Gastroesophageal sphincter (tissue), 3 donors: Measurements from ENCODE around the gene SIT1.
"Not testable (repeated sequence)": the region's sequence is repeated elsewhere in the genome, so short reads cannot be mapped to it uniquely, and the experiment has no call there.

ENCODE experiments used
- EP300 ChIP-seq: sonication (generic); formaldehyde crosslinking; IDR thresholded peaks from one replicate; pipeline ENCODE4 v1.6.1; 2017; ENCODE audit warnings: antibody characterized with exemption, mild to moderate bottlenecking
- POLR2A ChIP-seq, 2 donors: fragments of 450-650 bp; IDR thresholded peaks; one replicate each; pipeline ENCODE4 v1.6.1; 2017; ENCODE audit warnings: antibody characterized with exemption in 2 of 2, mild to moderate bottlenecking in 2 of 2, moderate library complexity in 1 of 2
- POLR2AphosphoS5 ChIP-seq: sonication (generic); formaldehyde crosslinking; IDR thresholded peaks from one replicate; pipeline ENCODE4 v1.6.1; 2017; ENCODE audit warnings: antibody characterized with exemption
- TF ChIP-seq, protein P1 (sequence below), 4 experiments: fragments of 200-600 bp in 2 of 4; fragments of 450-650 bp in 2 of 4; sonication (generic) in 1 of 4; IDR thresholded peaks; one replicate each; pipeline ENCODE4 v1.5.1; 2017 to 2019; ENCODE audit warnings: antibody characterized with exemption in 4 of 4, mild to moderate bottlenecking in 2 of 4, moderate library complexity in 2 of 4

DNA sequence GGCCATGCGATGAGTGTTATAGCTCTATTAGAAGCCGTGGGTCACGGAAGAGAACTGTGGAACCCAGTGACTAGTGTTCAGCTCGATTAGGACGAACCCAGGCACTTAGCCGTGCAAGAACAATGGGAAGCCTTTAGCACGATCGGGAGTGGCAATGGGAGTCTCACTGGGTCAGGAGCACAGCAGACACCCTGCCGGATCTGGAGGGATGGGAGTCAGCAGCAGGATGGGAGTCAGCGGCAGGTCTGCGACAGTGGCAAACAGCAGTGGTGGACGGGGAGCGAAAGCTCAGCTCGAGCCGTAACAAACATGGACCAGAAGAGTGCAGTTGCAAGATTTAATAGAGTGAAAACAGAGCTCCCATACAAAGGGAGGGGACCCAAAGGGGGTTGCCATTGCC is 10.3 kb downstream of the SIT1 start:
- TF ChIP-seq, protein P1, sequence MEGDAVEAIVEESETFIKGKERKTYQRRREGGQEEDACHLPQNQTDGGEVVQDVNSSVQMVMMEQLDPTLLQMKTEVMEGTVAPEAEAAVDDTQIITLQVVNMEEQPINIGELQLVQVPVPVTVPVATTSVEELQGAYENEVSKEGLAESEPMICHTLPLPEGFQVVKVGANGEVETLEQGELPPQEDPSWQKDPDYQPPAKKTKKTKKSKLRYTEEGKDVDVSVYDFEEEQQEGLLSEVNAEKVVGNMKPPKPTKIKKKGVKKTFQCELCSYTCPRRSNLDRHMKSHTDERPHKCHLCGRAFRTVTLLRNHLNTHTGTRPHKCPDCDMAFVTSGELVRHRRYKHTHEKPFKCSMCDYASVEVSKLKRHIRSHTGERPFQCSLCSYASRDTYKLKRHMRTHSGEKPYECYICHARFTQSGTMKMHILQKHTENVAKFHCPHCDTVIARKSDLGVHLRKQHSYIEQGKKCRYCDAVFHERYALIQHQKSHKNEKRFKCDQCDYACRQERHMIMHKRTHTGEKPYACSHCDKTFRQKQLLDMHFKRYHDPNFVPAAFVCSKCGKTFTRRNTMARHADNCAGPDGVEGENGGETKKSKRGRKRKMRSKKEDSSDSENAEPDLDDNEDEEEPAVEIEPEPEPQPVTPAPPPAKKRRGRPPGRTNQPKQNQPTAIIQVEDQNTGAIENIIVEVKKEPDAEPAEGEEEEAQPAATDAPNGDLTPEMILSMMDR (IDR thresholded peaks at IDR 0.05), result not testable (repeated sequence)
- not testable (repeated sequence) for TF ChIP-seq POLR2A (IDR thresholded peaks at IDR 0.05); EP300; POLR2AphosphoS5
